ENCODE results near the gene TACC3. TPM values are rescaled to one million over a fixed set of nuclear protein-coding genes. Genes with fewer than 3 reads are reported as not detected.
A peak's percentile ranks its signal among the peaks of the same experiment; 100 is the strongest.

TACC3 gene
- total RNA-seq, 1 experiment from 2014 or later, result 106 TPM

- peak overlapping the region in 1 of 2 experiments; percentile 15; a peak in 1 of 4 replicates for H3K4me3 ChIP-seq (ENCODE audit: low read depth in 2 of 2, low read length in 2 of 2)
Observed at GRCh38 chr4:1767770-1768366, 46.5 kb downstream of the TACC3 start.

More at GRCh38 chr4:1767770-1768366, 46.5 kb downstream of the TACC3 start:
- POLR2A ChIA-PET, result interaction anchor here (0.6 kb wide), 2 partner anchors 10 to 116 kb away, joined by 4 to 10 read pairs; no protein-coding TSS in a partner anchor
- TF ChIP-seq POLR2AphosphoS5 (IDR thresholded peaks at IDR 0.05; ENCODE audit: low read depth, low read length) (no peak), REST (IDR thresholded peaks at IDR 0.05; ENCODE audit: insufficient read depth in 1 of 2, low read depth in 2 of 2, low read length in 1 of 2) (no peak), CTCF (IDR thresholded peaks at IDR 0.05) (no peak; the same call in 1 of the 2 replicates), SIN3A (IDR thresholded peaks at IDR 0.05; ENCODE audit: borderline replicate concordance, insufficient read depth, low read depth, low read length) (no peak)
- no peaks in the 10 kb centered on the region for H3K36me3 ChIP-seq (ENCODE audit: control insufficient read depth, insufficient read depth, low read length)
- BruUV-seq (replicated peaks), result no TSS peak
- H3K4me1 ChIP-seq (ENCODE audit: control insufficient read depth, insufficient read depth, low read length), result peaks cover 9% of the 10 kb centered on the region; the same call in 1 of the 2 replicates
- in situ Hi-C loops (cut with HindIII; ENCODE audit: low pct_unique_long_range_greater_than_20kb, low sequenced_read_pairs) (no loop called here), intact Hi-C loops (cut with micrococcal nuclease; ENCODE audit: unreplicated experiment) (no loop called here)
- DNase-seq (ENCODE audit: low read depth, low spot score), result no peak
- ATAC-seq, result peak; percentile 67
- no peaks in the 10 kb centered on the region for H3K9me3 ChIP-seq (ENCODE audit: control insufficient read depth, insufficient read depth, low read depth, low read length)
- H3K27me3 ChIP-seq (ENCODE audit: control insufficient read depth, insufficient read depth, low read length), result no peaks in the 10 kb centered on the region
- H3K27ac ChIP-seq (ENCODE audit: low read length), result no peak overlapping the region
- CTCF ChIA-PET, result interaction anchor here (0.5 to 1.0 kb wide), 11 partner anchors 10 to 193 kb away, joined by 3 to 15 read pairs (median 5); no protein-coding TSS in a partner anchor

Data from Panc1 (cell line).